GM20000 (cell line): ENCODE results near the gene HEPHL1.

ENCODE experiments used
- DNase-seq: peaks from one replicate; pipeline ENCODE4 v3.0.0; 2012; ENCODE audit warnings: low spot score
- CTCF ChIP-seq: IDR thresholded peaks from 2 replicates; pipeline ENCODE4 v1.5.1; 2012; ENCODE audit warnings: mild to moderate bottlenecking, control low read depth; ENCODE audit errors: extremely low read depth, missing control alignments

HEPHL1 gene

GRCh38 chr11:94132823-94133408 is 111.8 kb downstream of the HEPHL1 start:
- no peak for DNase-seq
- no peak for TF ChIP-seq CTCF

- DNase-seq: no peak
- TF ChIP-seq CTCF: no peak
Measured at GRCh38 chr11:94133752-94134151, 112.6 kb downstream of the HEPHL1 start.

- TF ChIP-seq CTCF: no peak
- DNase-seq: peak; percentile 32
Measured at GRCh38 chr11:94134651-94135512, 113.7 kb downstream of the HEPHL1 start.

- no peak for TF ChIP-seq CTCF
- no peak for DNase-seq
Measured at GRCh38 chr11:94139416-94139815, 118.3 kb downstream of the HEPHL1 start.

- TF ChIP-seq CTCF: no peak
- DNase-seq: no peak
Measured at GRCh38 chr11:94140154-94140655, 119.1 kb downstream of the HEPHL1 start.

- no peak for DNase-seq
- TF ChIP-seq CTCF: no peak
Measured at GRCh38 chr11:94141511-94142307, 120.6 kb downstream of the HEPHL1 start.
